WERI-Rb-1 (cell line): Measurements from ENCODE around the gene MAP6D1.

Experiments used
- DNase-seq: peaks from one replicate; pipeline ENCODE4 v3.0.0-alpha.2; 2020
- H3K27ac ChIP-seq: fragments of 250-450 bp; sonication (Bioruptor Pico); 2 replicates; pipeline ENCODE4 v1.5.1; 2020; ENCODE audit warnings: mild to moderate bottlenecking, moderate library complexity
- H3K27me3 ChIP-seq: fragments of 250-450 bp; sonication (Bioruptor Pico); 2 replicates; pipeline ENCODE4 v1.5.1; 2021; ENCODE audit warnings: mild to moderate bottlenecking, low read depth, moderate library complexity; ENCODE audit not compliant: insufficient read depth, severe bottlenecking
- H3K36me3 ChIP-seq: fragments of 250-450 bp; sonication (Bioruptor Pico); 2 replicates; pipeline ENCODE4 v1.5.1; 2020; ENCODE audit warnings: mild to moderate bottlenecking, moderate library complexity
- H3K4me3 ChIP-seq: 2 replicates; pipeline ENCODE4 v1.5.1; 2011; ENCODE audit warnings: low read depth, mild to moderate bottlenecking, control low read depth, low read length
- H3K9me3 ChIP-seq: fragments of 250-450 bp; sonication (Bioruptor Pico); 2 replicates; pipeline ENCODE4 v1.5.1; 2021; ENCODE audit warnings: mild to moderate bottlenecking, moderate library complexity; ENCODE audit not compliant: severe bottlenecking
- CTCF ChIP-seq: IDR thresholded peaks from 2 replicates; pipeline ENCODE4 v1.5.1; 2011; ENCODE audit warnings: low read depth, mild to moderate bottlenecking, control low read depth, inconsistent platforms, low read length

MAP6D1 gene

GRCh38 chr3:183815951-183816475 is 9.4 kb downstream of the MAP6D1 start:
- no peak for DNase-seq
- TF ChIP-seq CTCF = no peak
- no peak overlapping the region for H3K27ac ChIP-seq
- H3K4me3 ChIP-seq = no peak overlapping the region
- H3K27me3 ChIP-seq = no peaks in the 10 kb centered on the region
- no peaks in the 10 kb centered on the region for H3K9me3 ChIP-seq
- peaks cover 27% of the 10 kb centered on the region for H3K36me3 ChIP-seq

- peaks cover 31% of the 10 kb centered on the region for H3K36me3 ChIP-seq
- H3K9me3 ChIP-seq = no peaks in the 10 kb centered on the region
- H3K27me3 ChIP-seq = no peaks in the 10 kb centered on the region
- no peak overlapping the region for H3K4me3 ChIP-seq
- H3K27ac ChIP-seq = no peak overlapping the region
- DNase-seq = no peak
- TF ChIP-seq CTCF = no peak
Observed at GRCh38 chr3:183815563-183815940, 9.8 kb downstream of the MAP6D1 start.

GRCh38 chr3:183814240-183814639 is 11.1 kb downstream of the MAP6D1 start:
- H3K9me3 ChIP-seq = no peaks in the 10 kb centered on the region
- H3K27me3 ChIP-seq = no peaks in the 10 kb centered on the region
- H3K27ac ChIP-seq = no peak overlapping the region
- DNase-seq = no peak
- TF ChIP-seq CTCF = no peak
- no peak overlapping the region for H3K4me3 ChIP-seq
- H3K36me3 ChIP-seq = peaks cover 44% of the 10 kb centered on the region

- Histone ChIP-seq H3K9me3 (no peaks in the 10 kb centered on the region), H3K36me3 (peaks cover 58% of the 10 kb centered on the region)
Observed at GRCh38 chr3:183812761-183813445, 12.5 kb downstream of the MAP6D1 start.

GRCh38 chr3:183811638-183812037 is 13.7 kb downstream of the MAP6D1 start:
- Histone ChIP-seq H3K9me3 (no peaks in the 10 kb centered on the region), H3K36me3 (peaks cover 66% of the 10 kb centered on the region), H3K4me3 (no peak overlapping the region), H3K27ac (no peak overlapping the region), H3K27me3 (no peaks in the 10 kb centered on the region)
- TF ChIP-seq CTCF = no peak
- DNase-seq = no peak

More at GRCh38 chr3:183812761-183813445, 12.5 kb downstream of the MAP6D1 start:
- Histone ChIP-seq H3K27me3 (no peaks in the 10 kb centered on the region), H3K4me3 (no peak overlapping the region), H3K27ac (no peak overlapping the region)
- DNase-seq = no peak
- TF ChIP-seq CTCF = no peak
